ENCODE measurements around the gene LGALS1.
"Not testable (repeated sequence)": the region's sequence is repeated elsewhere in the genome, so short reads cannot be mapped to it uniquely, and the experiment has no call there.

LGALS1 gene

GRCh38 chr22:37715760-37716159, 40.3 kb downstream of the LGALS1 start:
- DNase-seq, result no peak

- DNase-seq, result no peak
Observed at GRCh38 chr22:37716708-37717107, 41.3 kb downstream of the LGALS1 start.

GRCh38 chr22:37717235-37717634, 41.8 kb downstream of the LGALS1 start:
- not testable (repeated sequence) for DNase-seq

GRCh38 chr22:37717746-37718305, 42.4 kb downstream of the LGALS1 start:
- not testable (repeated sequence) for DNase-seq

- no peak for DNase-seq
Observed at GRCh38 chr22:37725551-37726240, 50.3 kb downstream of the LGALS1 start.

GRCh38 chr22:37726241-37726887, 50.9 kb downstream of the LGALS1 start:
- no peak for DNase-seq

GRCh38 chr22:37728620-37729019, 53.2 kb downstream of the LGALS1 start:
- DNase-seq, result no peak

Data from nucleus accumbens (tissue), 56 donors.